Measurements from ENCODE around the gene MTO1. TPM values are rescaled to one million over a fixed set of nuclear protein-coding genes. Genes with fewer than 3 reads are reported as not detected.

Gene MTO1
- total RNA-seq, 1 donor from 2014 or later: 25.7 TPM

DNA sequence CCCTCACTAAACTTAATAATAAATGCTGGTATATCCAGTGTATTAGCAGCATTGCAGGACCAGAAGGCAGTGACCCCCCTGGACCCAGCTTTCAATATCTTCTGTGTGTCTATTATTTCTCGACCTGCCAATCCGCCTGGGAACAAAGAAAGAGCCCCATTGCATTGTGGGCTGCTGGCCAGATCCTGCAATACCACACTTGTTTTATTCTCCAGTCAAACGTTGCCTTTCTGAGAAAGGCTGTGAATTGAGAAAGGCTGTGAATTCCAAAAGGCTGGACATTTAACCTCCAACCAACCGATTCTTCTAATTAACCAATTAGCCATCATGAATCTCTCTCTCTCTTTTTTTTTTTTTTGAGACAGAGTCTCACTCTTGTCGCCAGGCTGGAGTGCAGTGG lies 1.5 kb upstream of the MTO1 start:
- Histone ChIP-seq H3K4me1 (peaks cover 40% of the 10 kb centered on the region), H3K4me3 (no peak overlapping the region), H3K27me3 (ENCODE audit: low read depth) (no peaks in the 10 kb centered on the region), H3K9me3 (no peaks in the 10 kb centered on the region), H3K36me3 (peaks cover 8% of the 10 kb centered on the region), H3K27ac (no peak overlapping the region)
- ATAC-seq (no peak), DNase-seq (no peak)
- intact Hi-C loops (cut with DNase I): no loop called here
- TF ChIP-seq, protein P1, sequence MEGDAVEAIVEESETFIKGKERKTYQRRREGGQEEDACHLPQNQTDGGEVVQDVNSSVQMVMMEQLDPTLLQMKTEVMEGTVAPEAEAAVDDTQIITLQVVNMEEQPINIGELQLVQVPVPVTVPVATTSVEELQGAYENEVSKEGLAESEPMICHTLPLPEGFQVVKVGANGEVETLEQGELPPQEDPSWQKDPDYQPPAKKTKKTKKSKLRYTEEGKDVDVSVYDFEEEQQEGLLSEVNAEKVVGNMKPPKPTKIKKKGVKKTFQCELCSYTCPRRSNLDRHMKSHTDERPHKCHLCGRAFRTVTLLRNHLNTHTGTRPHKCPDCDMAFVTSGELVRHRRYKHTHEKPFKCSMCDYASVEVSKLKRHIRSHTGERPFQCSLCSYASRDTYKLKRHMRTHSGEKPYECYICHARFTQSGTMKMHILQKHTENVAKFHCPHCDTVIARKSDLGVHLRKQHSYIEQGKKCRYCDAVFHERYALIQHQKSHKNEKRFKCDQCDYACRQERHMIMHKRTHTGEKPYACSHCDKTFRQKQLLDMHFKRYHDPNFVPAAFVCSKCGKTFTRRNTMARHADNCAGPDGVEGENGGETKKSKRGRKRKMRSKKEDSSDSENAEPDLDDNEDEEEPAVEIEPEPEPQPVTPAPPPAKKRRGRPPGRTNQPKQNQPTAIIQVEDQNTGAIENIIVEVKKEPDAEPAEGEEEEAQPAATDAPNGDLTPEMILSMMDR (IDR thresholded peaks at IDR 0.05): no peak

DNA sequence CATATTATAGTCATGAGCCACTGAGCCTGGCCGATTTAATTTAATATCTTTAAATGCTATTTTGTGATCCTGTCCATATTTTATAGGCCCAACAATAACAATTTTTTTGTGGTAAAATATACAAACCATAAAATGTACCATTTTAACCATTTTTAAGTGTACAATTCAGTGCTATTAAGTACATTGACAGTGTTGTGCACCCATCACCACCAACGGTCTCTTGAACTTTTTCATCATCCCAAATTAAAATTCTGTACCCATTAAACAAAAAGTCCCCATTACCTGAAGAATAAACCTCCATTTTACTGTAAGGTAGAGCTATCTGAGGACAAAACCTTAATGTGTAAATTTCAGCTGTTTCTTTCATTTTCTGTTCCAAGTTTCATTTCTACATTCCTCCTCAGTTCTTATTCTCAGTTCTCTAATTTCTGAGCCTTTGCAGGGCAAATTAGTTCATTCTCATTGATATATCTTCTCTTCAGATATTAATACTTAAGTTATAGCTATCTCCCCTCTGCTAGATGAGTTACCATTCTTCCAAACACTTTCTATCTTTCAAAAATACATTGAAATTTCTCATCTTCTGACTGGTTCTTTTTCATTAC lies 10.3 kb downstream of the MTO1 start:
- peak overlapping the region; percentile 27 for H3K4me3 ChIP-seq
- DNase-seq (no peak), ATAC-seq (no peak)
- no peaks in the 10 kb centered on the region for H3K4me1 ChIP-seq
- no peaks in the 10 kb centered on the region for H3K27me3 ChIP-seq (ENCODE audit: low read depth)
- H3K9me3 ChIP-seq: no peaks in the 10 kb centered on the region
- TF ChIP-seq, protein P1 (IDR thresholded peaks at IDR 0.05): no peak
- H3K27ac ChIP-seq: no peak overlapping the region
- intact Hi-C loops (cut with DNase I): no loop called here
- peaks cover 100% of the 10 kb centered on the region for H3K36me3 ChIP-seq

- peaks cover 96% of the 10 kb centered on the region for H3K36me3 ChIP-seq
- intact Hi-C loops (cut with DNase I): no loop called here
These were observed 15.2 kb downstream of the MTO1 start for GRCh38 chr6:73476723-73477122.

DNA sequence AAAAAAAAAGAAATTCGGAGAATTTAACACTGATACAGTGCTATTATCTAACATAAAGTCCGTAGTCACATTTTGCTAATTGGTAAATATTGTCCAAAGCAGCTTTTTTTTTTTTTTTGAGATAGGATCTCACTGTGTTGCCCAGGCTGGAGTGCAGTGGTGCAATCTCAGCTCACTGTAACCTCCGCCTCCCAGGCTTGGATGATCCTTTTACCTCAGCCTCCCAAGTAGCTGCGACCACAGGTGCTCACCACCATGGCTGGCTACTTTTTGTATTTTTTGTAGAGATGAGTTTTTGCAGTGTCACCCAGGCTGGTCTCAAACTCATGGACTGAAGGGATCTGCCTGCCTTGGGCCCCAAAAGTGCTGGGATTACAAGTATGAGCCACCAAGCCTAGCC lies 15.9 kb downstream of the MTO1 start:
- Histone ChIP-seq H3K4me1 (no peaks in the 10 kb centered on the region), H3K9me3 (no peaks in the 10 kb centered on the region), H3K27me3 (ENCODE audit: low read depth) (no peaks in the 10 kb centered on the region), H3K27ac (no peak overlapping the region), H3K4me3 (no peak overlapping the region), H3K36me3 (peaks cover 96% of the 10 kb centered on the region)
- ATAC-seq (no peak), DNase-seq (no peak)
- TF ChIP-seq, protein P1 (IDR thresholded peaks at IDR 0.05): no peak
- intact Hi-C loops (cut with DNase I): no loop called here

More at GRCh38 chr6:73476723-73477122, 15.2 kb downstream of the MTO1 start:
- TF ChIP-seq, protein P1 (IDR thresholded peaks at IDR 0.05): no peak
- Histone ChIP-seq H3K27ac (no peak overlapping the region), H3K4me3 (no peak overlapping the region), H3K4me1 (no peaks in the 10 kb centered on the region), H3K27me3 (ENCODE audit: low read depth) (no peaks in the 10 kb centered on the region), H3K9me3 (no peaks in the 10 kb centered on the region)
- DNase-seq: no peak
- ATAC-seq: no peak

GRCh38 chr6:73481969-73482368 lies 20.4 kb downstream of the MTO1 start:
- H3K9me3 ChIP-seq: no peaks in the 10 kb centered on the region
- no peak overlapping the region for H3K27ac ChIP-seq
- no peaks in the 10 kb centered on the region for H3K27me3 ChIP-seq (ENCODE audit: low read depth)
- H3K4me3 ChIP-seq: no peak overlapping the region
- peaks cover 96% of the 10 kb centered on the region for H3K36me3 ChIP-seq
- H3K4me1 ChIP-seq: no peaks in the 10 kb centered on the region
- TF ChIP-seq, protein P1 (IDR thresholded peaks at IDR 0.05): no peak
- intact Hi-C loops (cut with DNase I): no loop called here
- DNase-seq: no peak
- no peak for ATAC-seq
